Stimulated activated CD4-positive, alpha-beta T cell treated with anti-CD3 and anti-CD28 coated beads, TNF-alpha, amount 100 ng/mL, for 48 hours (primary cell): Measurements from ENCODE around the gene SARNP.
"Not testable (repeated sequence)": the region's sequence is repeated elsewhere in the genome, so short reads cannot be mapped to it uniquely, and the experiment has no call there.

Experiments used
- DNase-seq, 3 donors: peaks; one replicate each; pipeline ENCODE4 v3.0.0-alpha.2; 2020; ENCODE audit warnings: low read depth in 3 of 3

The SARNP gene

DNA sequence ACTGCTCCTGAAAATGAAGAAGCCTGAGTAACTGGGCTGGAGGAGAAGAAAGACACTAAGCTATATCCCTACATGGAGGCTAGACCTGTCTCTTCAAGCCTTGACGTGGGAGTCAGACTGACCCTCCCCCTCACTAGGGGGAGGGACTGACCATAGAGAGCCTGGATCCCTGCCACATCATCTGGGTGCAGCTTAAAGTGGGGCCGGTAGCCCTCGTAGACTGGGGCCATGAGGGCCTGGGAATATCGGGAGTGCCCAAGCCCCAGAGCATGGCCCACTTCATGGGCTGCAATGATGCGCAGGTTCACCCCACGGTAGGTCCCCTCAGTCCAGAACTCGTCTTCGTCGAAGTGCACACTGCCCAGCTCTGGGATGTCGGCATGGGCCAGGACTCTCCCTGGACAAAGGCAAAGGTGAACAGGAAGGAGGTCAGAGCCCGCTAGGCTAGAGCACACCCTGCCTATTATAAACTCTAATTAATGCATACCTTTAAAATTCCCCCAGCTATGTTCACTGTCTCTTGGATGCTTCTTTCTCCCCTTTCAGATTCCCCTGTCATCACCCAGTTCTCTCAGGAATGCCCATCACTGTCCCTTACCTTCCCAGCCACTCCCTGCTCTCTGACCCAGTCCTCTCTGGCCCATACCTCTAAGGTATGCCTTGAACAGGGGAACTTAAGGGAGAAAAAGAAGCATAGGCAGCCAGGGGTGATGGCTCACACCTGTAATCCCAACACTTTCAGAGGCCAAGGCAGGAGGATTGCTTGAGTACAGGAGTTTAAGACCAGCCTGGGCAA, 22.0 kb upstream of the SARNP start:
- no peak for DNase-seq

DNA sequence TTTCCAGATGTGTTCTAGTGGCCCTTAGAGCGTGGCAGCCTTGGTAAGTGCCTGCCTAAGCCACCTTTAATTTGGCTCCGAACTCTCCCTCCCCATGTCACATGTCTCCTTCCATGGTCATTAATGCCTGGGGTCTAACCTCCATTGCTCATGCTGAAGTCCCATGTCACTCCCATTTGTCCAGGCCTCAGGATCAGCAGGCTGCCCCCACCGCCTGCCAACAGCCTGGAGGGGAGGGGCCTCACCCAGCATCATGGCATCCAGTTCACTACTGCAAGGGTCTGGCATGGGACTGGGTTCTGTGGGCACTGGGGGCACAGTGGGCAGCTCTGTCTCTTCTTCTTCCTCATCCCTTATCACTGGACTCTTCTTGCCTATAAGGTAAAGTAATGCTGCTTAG, 20.8 kb upstream of the SARNP start:
- no peak for DNase-seq

DNA sequence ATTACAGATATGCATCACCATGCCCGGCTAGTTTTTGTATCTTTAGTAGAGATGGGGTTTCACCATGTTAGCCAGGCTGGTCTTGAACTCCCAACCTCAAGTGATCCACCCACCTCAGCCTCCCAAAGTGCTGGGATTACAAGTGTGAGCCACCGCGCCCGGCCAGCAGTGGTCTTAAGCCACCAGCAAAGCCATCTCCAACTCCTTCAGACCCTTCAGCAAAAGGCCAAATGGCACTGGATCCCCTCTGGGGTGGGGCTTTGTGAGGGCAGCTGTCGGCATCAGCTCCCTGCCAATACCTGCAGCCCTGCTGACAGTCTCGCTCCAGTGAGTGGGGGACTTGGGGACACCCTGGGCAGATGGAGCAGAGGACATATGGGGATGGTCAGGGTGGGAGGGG, 16.9 kb upstream of the SARNP start:
- not testable (repeated sequence) for DNase-seq

DNA sequence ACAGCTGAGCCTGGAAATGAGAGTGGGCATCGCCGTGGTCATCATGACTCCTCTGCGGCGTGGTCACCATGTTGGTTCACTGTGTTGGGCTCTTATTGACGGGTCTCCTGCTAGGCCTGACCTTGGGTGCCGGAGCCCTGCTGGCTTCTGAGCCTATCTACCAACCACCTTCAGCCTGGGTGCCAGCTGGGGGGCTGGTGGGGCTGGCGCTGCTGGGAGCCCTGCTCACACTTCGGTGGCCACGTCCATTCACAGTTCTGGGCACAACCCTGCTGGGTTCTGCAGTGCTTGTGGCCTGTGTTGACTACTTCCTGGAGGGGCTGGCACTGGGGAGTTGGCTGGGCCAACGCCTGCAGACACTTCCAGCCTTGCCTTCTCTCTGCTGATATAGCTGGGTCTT, 15.5 kb upstream of the SARNP start:
- no peak for DNase-seq

DNA sequence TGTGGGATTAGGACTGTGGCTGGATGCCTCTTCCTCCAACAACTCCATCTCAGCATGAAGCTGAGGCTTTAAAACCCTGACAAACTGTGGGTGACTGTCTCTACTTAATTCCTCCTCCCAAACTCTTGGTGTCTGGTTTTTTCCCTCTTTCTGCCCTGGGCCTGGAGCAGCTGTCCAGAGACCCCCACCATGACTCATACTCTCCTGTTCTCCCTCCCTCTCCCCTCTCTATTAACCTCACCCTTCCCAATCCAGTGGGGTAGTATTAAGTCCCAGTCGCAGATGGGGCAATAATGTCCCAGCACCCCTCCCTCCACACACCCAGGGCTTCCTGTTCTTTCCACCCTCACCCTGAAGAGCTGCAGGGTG, 13.9 kb upstream of the SARNP start:
- DNase-seq, result no peak

DNA sequence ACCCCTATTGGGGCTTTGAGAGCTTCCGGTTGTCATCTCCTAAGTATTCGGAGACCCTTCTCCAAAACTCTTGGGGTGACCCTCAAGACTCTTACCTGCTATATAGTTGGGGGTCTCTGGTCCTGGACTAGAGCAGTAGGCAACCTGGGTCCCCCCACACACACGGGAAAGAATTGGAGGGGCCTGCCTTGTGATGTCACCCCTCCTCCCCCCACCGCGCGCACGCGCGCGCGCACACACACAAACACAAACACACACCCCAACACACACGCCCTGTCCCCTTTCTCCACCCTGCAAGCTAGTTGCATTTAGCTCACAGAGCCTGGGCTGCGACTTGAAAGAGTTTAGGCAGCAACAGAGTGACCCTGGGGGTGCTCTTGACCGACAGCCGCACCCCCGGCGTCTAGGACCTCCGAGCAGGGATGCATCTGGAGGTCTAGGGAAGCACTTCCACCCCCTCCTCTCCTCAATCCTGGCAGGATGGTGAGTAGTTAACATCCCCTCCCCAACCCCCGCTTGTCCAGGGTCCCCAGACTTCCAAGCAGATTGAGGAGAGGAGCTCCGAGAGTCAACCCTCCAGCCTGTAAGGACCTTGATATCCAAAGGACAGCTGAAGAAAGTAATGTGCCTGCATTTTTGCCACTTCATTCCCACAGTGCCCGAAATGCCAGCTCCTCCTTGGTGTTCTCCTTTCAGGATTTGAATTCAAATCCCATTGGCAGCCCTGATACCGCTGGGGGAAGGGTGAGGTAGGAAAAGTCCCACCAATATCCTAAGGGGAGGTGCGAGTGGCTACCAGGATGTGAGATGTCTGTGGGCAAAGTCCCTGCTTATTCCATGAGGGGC, 13.3 kb upstream of the SARNP start:
- DNase-seq, result no peak

DNA sequence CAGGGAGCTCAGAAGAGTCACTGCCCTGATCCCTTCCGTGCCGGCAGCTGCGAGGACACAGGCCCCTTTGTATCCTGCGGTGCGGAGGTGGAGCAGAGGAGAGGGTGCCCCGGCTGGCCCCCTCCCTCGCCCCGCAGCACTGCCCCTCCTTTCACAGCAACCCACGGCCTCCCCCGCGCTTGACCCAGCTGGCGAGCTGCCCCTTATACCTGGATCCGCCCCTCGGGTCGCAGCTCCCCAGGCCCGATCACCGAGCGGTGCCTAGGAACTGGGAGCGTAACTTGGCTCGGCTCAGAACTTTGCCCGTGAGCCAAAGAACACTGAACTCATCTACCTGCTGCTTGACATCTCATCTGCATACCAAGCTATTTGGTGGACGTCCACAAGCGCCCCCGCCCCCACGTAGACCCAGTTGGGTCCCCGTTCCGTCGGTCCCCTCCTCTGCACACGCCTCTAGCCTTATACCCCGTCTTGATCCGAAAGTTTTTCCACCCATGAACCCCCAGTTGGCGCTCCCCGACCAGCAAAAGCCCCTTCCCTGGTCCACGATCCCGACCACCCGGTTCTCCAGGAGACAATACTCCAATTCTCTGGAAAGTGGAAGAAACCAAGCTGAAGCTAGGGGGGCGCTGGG, 12.6 kb upstream of the SARNP start:
- DNase-seq, result no peak

DNA sequence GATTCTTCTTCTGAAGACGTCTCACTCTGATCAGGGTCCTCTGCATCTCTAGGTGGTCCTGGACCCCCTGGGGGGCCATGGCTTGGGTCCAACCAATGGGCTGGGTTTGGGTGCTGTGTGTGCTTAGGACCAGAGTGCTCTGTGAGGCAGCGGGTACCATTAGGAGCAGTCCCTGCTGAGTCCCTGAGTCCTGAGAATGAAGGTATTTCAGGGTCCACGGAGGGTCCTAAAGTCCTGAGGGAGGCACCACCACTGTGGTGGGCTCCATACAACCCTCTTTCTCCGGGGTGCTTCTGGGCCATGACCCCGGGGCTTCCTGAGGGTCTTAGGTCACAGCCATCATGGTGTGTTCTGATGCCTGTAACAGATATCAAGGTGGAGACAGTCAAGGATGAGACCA, 10.8 kb upstream of the SARNP start:
- no peak for DNase-seq

DNA sequence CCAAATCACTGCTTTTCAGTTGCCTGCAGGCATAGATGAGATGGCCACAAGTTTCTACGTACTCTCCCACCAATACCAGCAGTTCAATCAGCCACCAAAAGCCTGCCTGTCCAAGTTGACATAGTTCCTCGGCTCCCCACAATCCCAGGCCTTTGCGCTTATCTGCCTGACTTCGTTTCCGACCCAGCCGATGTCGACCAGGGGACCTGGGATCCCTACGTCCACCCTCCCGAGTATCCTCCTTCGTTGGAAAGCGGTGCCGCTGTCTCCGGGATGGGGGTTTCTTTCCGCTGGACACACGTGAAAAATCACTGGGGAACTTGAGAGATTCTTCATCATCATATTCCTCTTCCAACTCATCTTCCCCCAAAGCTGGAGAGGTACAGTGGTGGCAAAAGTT, 10.3 kb upstream of the SARNP start:
- no peak for DNase-seq

DNA sequence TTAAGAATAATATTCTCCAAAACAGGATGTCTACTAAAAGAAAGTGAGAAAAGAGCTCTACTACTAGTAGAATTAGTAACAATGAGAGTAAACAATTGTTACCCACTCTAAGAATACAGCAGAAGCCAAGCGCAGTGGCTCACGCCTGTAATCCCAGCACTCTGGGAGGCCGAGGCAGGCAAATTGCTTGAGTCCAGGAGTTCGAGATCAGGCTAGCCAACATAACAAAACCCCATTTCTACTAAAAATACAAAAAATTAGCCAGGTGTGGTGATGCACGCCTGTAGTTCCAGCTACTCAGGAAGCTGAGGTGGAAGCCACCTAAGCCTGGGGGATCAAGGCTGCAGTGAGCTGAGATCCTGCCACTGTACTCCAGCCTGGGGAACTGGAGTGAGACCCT, 7.2 kb upstream of the SARNP start:
- no peak for DNase-seq

DNA sequence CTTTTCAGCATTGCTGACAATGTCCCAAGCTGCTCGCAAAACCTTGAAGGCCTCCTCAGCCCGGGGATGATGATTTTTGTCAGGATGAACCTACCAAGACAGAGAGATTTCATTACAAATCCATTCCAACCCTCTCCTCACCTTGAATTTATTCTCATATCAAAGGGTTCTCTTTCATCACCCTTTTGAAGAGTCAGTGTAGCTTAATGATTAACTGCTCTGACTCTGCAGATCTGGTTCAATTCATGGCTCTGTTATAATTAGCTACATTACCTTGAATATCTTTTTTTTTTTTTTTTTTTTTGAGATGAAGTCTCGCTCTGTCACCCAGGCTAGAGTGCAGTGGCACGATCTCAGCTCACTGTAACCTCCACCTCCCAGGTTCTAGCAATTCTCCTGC, 5.9 kb upstream of the SARNP start:
- DNase-seq, result no peak

DNA sequence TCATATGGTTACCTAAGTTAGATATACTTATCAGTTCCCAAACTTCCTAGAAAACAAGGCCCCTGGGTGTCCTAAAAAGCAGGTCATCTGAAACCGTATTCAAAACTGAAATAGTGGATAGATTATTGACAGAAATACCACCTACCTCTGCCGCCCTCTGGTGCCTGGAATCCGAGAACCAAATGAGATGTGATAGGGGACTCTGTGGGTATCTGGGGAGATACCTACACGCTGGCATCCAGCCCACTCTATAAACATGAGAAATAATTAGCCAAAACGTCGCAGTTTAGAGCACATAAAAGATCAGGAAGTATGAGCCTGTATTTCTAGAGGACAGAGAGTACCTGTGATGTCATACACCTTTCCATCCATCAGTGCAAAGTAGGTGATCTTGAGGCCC, 4.7 kb upstream of the SARNP start:
- no peak for DNase-seq

DNA sequence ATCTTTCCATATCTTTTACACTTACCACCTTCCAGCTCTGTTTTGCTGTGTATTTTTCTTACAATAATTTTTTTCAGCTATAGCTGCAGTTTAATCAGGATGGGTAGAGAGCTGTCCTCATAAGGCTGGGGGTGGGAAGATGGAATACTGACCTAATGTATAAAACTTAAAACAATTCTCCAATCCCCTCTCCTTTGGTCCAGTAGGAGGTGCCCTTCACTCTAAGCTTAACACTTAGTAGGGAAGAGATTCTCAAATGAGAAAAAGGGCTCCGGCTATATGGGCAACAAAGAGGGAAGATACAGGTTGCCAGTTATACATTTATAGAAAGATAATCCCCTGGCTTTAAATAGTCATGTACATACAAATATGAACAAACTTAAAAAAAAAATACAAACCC, 3.2 kb upstream of the SARNP start:
- DNase-seq, result no peak

DNA sequence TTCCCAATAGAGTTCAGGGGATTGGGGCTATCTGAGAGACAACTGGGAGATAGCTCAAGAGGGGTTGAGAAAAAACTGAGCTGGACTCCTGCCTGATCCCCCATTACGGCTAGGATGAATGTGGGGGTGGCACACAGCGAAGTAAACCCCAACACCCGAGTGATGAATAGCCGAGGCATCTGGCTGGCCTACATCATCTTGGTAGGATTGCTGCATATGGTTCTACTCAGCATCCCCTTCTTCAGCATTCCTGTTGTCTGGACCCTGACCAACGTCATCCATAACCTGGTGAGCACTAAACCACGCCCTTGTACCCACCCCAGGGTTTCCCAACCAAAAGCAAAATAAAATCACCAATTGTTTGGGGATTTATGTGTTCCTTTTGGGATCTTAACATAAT, 1.4 kb upstream of the SARNP start:
- DNase-seq, result no peak

DNA sequence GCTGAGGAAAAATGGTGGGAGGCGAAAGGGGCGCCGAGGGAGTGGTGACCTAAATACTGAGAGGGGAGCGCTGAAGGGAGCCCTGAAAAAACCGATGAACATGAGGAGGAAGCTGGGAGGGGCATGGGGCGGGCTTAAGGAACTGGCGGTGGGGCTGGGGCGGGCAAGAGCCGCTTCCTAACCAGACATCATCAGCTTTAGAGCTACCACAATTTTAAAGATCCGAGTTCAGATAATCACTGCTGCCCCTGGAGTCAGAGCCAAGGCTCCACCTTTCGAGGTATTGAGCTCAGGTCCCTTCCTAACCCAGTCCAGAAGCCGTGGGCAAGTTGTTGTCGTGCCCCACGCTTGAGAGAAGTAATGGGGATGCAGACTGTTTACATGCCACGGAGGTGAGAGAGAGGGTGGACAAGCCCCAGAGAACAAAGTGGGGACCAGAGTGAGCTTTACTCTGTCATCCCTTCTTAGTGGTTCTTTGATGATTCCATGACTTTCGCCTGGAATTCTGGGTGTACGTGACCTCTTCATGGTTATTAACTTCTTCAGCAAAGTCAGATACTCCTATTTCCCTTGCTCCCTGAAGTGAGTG, 710 bp upstream of the SARNP start:
- no peak for DNase-seq

DNA sequence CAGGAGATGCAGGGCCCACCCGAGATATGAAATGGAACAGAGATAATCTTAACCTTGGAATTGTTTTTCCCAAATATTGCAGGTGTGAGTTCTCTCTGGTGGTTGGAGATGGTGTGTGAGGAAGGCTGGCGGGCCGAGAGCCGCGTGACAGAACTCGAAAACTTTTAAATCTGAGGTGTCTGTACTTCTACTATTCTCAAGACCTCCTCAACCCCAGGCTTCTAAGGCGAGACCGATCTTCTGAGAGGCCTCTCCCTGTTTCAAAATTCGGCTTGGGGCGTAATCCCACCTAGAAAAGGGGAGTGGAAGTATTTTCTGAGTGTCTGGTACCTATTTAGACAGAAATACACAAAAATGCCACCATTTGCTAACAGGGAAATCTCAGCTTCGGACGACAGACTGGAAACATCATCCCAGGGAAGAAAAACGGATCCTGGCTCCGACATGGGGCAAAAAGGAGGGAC, 611 bp downstream of the SARNP start:
- DNase-seq, result no peak

DNA sequence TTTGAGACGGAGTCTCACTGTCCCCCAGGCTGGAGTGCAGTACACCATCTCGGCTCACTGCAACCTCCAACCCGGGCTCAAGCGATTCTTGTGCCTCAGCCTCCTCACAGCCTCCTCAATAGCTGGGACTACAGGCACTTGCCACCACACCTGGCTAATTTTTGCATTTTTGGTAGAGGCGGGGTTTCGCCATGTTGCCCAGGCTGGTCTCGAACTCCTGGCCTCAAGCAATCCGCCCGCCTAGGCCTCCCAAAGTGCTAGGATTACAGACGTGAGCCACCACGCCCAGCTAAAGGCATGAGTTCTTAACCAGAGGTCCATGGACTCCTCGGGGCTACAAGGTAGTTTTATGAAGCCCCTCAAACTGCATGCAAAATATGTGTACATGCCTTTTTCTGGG, 2.1 kb downstream of the SARNP start:
- DNase-seq, result no peak

DNA sequence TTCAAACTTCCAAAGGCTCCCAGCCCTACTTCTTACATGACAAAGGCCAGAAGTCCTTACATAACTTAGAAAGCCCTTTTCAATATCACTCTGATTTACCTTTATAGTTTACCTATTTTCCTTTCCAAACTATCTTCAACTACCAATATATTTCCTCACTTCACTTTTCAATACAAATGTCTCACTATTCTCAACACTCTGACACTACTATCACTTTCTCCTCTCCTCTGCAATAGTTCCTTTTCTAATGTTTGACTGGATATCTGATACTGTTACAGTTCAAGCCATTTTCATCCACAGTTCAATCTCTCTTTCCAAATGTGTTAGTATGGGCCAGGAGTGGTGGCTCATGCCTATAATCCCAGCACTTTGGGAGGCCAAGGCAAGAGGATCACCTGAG, 3.3 kb downstream of the SARNP start:
- no peak for DNase-seq

DNA sequence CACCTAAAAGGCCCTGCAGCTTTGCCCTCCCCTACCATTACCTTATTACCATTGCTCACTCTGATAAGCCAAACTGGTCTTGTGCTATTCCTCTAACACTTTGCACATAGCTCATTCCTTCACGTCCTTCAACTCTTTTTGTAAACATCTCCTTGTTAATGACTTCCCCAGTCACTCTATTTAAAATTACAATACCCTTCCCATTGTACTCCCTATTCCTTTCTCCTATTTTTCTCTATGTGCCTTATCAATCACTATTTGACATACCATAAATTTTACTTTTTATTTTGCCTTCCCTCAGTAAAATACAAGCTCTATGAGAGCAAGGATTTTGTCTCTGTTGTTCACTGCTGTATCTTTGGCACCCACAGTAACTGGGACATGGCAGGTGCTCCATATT, 5.4 kb downstream of the SARNP start:
- DNase-seq, result no peak

DNA sequence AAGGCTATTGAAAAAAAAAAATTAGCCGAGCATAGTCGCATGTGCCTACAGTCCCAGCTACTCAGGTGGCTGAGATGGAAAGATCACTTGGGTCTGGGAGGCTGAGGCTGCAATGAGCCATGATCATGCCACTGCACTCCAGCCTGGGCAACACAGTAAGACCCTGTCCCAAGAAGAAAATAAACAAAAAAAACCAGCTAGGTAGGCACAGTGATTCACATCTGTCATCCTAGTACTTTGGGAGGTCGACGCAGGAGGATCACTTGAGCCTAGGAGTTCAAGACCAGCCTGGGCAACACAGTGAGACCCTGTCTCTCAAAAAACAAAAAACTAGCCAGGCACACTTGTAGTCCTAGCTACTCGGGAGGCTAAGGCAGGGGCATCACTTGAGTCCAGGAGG, 8.2 kb downstream of the SARNP start:
- DNase-seq, result no peak

DNA sequence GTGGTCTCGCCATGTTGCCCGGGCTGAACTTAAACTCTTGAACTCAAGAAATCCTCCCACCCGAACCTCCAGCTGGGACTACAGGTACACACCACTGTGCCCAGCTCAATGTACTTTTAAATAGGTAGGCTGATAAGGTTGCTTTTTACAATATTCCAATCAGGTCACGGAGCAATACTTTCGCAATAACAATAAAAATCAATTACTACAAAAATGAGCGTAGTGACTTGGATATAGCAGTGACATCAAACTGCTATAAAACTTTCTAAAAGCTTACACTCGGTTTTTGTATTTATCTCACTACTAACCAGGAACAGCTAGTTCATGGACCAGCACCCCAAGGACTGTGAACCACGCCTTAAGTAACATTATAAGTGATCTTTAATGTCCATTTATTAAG, 10.5 kb downstream of the SARNP start:
- no peak for DNase-seq

DNA sequence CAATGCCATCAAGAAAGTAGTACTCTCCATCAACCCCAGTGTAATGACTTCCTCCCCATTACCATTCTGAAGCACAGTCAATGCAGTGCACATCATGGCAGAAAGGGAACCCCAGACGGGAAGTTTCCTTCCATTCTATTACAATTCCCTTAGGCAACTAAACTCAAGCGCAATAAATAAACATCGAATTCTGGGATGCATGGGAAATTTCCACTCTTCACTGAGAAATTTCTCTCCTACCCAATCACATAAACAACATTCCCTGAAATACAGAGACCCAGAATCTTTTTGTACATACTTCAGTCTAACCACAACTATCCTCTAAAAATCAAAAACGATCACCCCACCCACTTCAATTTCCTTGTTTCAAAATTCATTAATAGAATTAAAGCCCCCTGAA, 20.0 kb downstream of the SARNP start:
- no peak for DNase-seq
